ENCODE data around the gene NUP62. TPM values are rescaled to one million over a fixed set of nuclear protein-coding genes. Genes with fewer than 3 reads are reported as not detected.

The NUP62 gene
- total RNA-seq, 1 experiment from 2014 or later: 127 TPM

DNA sequence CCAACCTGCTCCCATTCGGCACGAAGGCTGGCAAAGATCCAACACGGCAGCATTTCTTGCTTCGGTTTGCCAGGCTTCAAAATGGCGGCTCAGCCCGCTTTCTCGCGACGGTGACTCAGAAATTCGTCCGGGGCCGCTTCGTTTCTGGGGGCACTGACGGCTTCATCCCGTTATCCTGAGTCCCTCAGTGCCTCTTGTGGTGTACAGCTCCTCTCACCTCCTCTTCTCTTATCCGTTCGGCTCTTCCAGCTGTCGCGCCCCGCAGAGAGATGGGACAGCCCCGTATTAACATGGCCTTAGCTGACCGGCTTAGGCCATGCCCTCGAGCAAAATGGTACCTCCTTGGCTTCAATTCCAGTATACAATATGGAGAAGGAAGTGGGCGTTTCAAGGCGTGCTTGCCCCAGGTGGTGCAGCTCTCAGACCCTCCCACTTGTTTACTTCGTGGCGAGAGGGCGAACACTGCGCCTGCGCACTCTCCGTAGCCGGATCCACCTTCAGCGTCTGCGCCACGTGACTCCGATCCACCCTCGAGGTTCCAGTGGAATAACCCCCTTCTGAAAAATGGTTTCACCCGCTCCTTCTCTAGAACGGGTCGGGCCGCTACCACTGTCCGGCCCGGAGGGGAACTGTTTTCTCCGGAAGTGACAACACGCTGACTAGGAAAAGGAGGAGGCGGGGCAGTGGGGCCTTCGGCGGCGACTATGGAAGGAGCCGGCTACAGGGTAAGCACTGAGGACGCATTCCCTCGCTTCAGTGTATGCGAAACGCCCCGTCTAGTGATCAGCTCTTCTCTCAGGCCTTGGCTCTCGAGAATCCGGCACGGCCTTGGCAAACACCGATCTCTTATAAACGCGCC lies 52.1 kb downstream of the NUP62 start, which contains the start of the genes AKT1S1 and TBC1D17:
Gene AKT1S1, minus strand, starts transcription at position 336 of the 859 bp plus-strand sequence. CDS start 4,060 bp downstream, outside the sequence.
Gene TBC1D17, plus strand, starts transcription at position 683 of the 859 bp plus-strand sequence. Its CDS starts 22 bp downstream, at position 705.
- peak within 1 kb of the TSS; percentile 80 for H3K27ac ChIP-seq (ENCODE audit: insufficient read length, low read depth, low read length)
- Mint-ChIP-seq H3K27ac (peak within 1 kb of the TSS in 1 of 3 experiments; percentile 99; a peak in 5 of 7 replicates), H3K27me3 (ENCODE audit: low read depth) (no peaks in the 10 kb centered on the region), H3K4me3 (no peak within 1 kb of the TSS), H3K4me1 (peaks cover 18 to 28% of the 10 kb centered on the region in 2 experiments), H3K36me3 (ENCODE audit: insufficient read depth in 1 of 3, low read depth in 3 of 3) (peaks cover 30 to 38% (median 35%) of the 10 kb centered on the region in 3 experiments), H3K9me3 (no peaks in the 10 kb centered on the region)
- H2BK120ac ChIP-seq (ENCODE audit: low read depth, low read length, poor library complexity, severe bottlenecking): no peak within 1 kb of the TSS
- no peak within 1 kb of the TSS for H4K91ac ChIP-seq (ENCODE audit: insufficient read length, low read depth, low read length)
- no peak within 1 kb of the TSS for H2BK20ac ChIP-seq (ENCODE audit: low read depth, low read length, poor library complexity, severe bottlenecking)
- TF ChIP-seq, protein P1, sequence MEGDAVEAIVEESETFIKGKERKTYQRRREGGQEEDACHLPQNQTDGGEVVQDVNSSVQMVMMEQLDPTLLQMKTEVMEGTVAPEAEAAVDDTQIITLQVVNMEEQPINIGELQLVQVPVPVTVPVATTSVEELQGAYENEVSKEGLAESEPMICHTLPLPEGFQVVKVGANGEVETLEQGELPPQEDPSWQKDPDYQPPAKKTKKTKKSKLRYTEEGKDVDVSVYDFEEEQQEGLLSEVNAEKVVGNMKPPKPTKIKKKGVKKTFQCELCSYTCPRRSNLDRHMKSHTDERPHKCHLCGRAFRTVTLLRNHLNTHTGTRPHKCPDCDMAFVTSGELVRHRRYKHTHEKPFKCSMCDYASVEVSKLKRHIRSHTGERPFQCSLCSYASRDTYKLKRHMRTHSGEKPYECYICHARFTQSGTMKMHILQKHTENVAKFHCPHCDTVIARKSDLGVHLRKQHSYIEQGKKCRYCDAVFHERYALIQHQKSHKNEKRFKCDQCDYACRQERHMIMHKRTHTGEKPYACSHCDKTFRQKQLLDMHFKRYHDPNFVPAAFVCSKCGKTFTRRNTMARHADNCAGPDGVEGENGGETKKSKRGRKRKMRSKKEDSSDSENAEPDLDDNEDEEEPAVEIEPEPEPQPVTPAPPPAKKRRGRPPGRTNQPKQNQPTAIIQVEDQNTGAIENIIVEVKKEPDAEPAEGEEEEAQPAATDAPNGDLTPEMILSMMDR (conservative IDR thresholded peaks at IDR 0.05): no peak
- no peak within 1 kb of the TSS for H2BK12ac ChIP-seq (ENCODE audit: insufficient read length, low read depth, low read length)
- peak; percentile 99 for DNase-seq
- no peaks in the 10 kb centered on the region for H3K27me3 ChIP-seq (ENCODE audit: insufficient read depth, low read length)
- no peak within 1 kb of the TSS for H2AFZ ChIP-seq (ENCODE audit: low read length)
- peak within 1 kb of the TSS; percentile 64 for H4K5ac ChIP-seq (ENCODE audit: insufficient read length, low read depth, low read length)
- H3K23ac ChIP-seq (ENCODE audit: insufficient read length, low read depth, low read length): no peak within 1 kb of the TSS
- no peaks in the 10 kb centered on the region for H3K79me1 ChIP-seq (ENCODE audit: insufficient read depth, low read depth, low read length, poor library complexity, severe bottlenecking)
- H2BK15ac ChIP-seq (ENCODE audit: low read depth, low read length): no peak within 1 kb of the TSS
- H3K4ac ChIP-seq (ENCODE audit: low read depth, low read length): no peak within 1 kb of the TSS; the same call in 1 of the 2 replicates
- no peak within 1 kb of the TSS for H3T11ph ChIP-seq (ENCODE audit: low read length)
- H3K4me2 ChIP-seq (ENCODE audit: insufficient read depth, insufficient read length, low read length): peak within 1 kb of the TSS; percentile 78
- H3K9me3 ChIP-seq (ENCODE audit: control insufficient read depth, low read depth, low read length): no peaks in the 10 kb centered on the region
- no peak within 1 kb of the TSS for H4K8ac ChIP-seq (replicated peaks; ENCODE audit: insufficient read length, low read depth, low read length)
- peak within 1 kb of the TSS; percentile 92 for H3K14ac ChIP-seq (ENCODE audit: insufficient read depth, low read length)
- peak within 1 kb of the TSS; percentile 56 for H3K56ac ChIP-seq (ENCODE audit: insufficient read length, low read depth, low read length)
- H4K20me1 ChIP-seq (ENCODE audit: control insufficient read depth, insufficient read depth, insufficient read length): no peaks in the 10 kb centered on the region
- peaks cover 11% of the 10 kb centered on the region for H3K23me2 ChIP-seq (ENCODE audit: insufficient read length, low read depth, low read length, poor library complexity, severe bottlenecking)
- H3K18ac ChIP-seq (ENCODE audit: insufficient read length, low read depth, low read length): peak within 1 kb of the TSS; percentile 93
- H2BK5ac ChIP-seq (ENCODE audit: insufficient read length, low read length): peak within 1 kb of the TSS; percentile 87
- no peaks in the 10 kb centered on the region for H3K4me1 ChIP-seq (ENCODE audit: insufficient read depth, low read length)
- no peaks in the 10 kb centered on the region; the same call in 1 of the 2 replicates for H3K79me2 ChIP-seq (ENCODE audit: insufficient read depth, low read length)
- peak within 1 kb of the TSS; percentile 94 for H3K9ac ChIP-seq (ENCODE audit: extremely low read depth, insufficient read length, low read length)
- no CpG with 5 or more reads among the region's 61 CpGs for WGBS (ENCODE audit: extremely low coverage, insufficient read length, low lambda C conversion rate)
- no peak within 1 kb of the TSS for H2AK5ac ChIP-seq (ENCODE audit: insufficient read length, low read length)
